ENCODE data around the gene CMC2. TPM values are rescaled to one million over a fixed set of nuclear protein-coding genes. Genes with fewer than 3 reads are reported as not detected.

The CMC2 gene
- total RNA-seq, 6 experiments from 2014 or later, result 23.5 to 58.3 (median 42.1) TPM

DNA sequence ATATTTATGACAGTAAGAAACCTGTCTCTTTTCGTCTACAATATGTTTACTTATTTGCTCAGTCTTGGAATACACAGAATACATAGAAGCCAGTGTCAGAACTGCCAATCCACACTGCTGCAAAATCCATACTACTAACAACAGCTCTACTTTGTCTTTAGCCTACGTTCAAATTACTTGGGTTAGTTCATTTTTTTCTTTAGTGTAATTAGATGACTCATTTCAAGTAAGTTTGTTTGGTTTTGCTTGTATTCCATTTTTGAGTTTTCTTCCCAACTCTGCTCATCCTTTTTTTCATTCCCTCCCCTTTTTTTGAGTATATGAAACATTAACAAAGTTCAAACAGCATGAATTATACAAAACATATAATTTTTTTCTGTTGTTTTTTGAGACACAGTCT, 16.9 kb downstream of the CMC2 start:
- DNase-seq, result no peak
- peak overlapping the region in 1 of 3 donors; percentile 2 for H3K27ac ChIP-seq
- WGBS (ENCODE audit: insufficient coverage, low coverage, low lambda C conversion rate, missing lambda C conversion rate), result 20% methylated on average over 2 of the region's 2 CpGs
- no peak overlapping the region for H3K4me3 ChIP-seq
- intact Hi-C loops (cut with DNase I), result no loop called here
- H3K4me1 ChIP-seq, result peaks cover 0 to 69% (median 21%) of the 10 kb centered on the region in 4 donors
- ATAC-seq, result no peak
- TF ChIP-seq POLR2A (IDR thresholded peaks at IDR 0.05), result no peak
- TF ChIP-seq, protein P1, sequence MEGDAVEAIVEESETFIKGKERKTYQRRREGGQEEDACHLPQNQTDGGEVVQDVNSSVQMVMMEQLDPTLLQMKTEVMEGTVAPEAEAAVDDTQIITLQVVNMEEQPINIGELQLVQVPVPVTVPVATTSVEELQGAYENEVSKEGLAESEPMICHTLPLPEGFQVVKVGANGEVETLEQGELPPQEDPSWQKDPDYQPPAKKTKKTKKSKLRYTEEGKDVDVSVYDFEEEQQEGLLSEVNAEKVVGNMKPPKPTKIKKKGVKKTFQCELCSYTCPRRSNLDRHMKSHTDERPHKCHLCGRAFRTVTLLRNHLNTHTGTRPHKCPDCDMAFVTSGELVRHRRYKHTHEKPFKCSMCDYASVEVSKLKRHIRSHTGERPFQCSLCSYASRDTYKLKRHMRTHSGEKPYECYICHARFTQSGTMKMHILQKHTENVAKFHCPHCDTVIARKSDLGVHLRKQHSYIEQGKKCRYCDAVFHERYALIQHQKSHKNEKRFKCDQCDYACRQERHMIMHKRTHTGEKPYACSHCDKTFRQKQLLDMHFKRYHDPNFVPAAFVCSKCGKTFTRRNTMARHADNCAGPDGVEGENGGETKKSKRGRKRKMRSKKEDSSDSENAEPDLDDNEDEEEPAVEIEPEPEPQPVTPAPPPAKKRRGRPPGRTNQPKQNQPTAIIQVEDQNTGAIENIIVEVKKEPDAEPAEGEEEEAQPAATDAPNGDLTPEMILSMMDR (IDR thresholded peaks at IDR 0.05), result no peak
- no peaks in the 10 kb centered on the region for H3K36me3 ChIP-seq
- no peaks in the 10 kb centered on the region for H3K27me3 ChIP-seq
- H3K9me3 ChIP-seq, result no peaks in the 10 kb centered on the region

DNA sequence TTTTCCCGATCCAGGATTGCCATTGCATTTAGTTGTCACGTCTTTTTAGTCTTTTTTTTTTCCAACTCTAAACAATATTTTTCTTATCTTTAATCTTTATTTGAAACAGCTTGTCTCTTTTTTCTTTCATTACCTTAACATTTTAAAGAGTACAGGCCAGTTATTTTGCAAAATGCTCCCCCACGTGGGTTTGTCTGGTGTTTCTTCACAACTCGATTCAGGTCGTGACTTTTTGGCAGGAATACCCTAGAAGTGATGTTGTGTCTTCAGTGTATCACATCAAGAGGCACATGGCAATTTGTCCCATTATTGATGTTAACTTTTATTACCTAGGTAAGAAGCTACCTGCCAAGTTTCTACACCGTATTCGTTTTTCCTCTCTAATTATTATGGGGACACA, 17.9 kb downstream of the CMC2 start:
- 21% methylated on average over 7 of the region's 7 CpGs for WGBS (ENCODE audit: insufficient coverage, low coverage, low lambda C conversion rate, missing lambda C conversion rate)
- Histone ChIP-seq H3K27me3 (no peaks in the 10 kb centered on the region), H3K9me3 (no peaks in the 10 kb centered on the region), H3K4me3 (no peak overlapping the region), H3K36me3 (no peaks in the 10 kb centered on the region), H3K4me1 (peaks cover 0 to 60% (median 21%) of the 10 kb centered on the region in 4 donors), H3K27ac (peak overlapping the region in 2 of 3 donors; percentile 26 to 39)
- intact Hi-C loops (cut with DNase I), result no loop called here
- peak in 1 of 3 donors; percentile 66 for DNase-seq
- ATAC-seq, result peak; percentile 44 to 55 (median 54)
- TF ChIP-seq POLR2A (IDR thresholded peaks at IDR 0.05), result no peak
- TF ChIP-seq, protein P1 (IDR thresholded peaks at IDR 0.05), result peak; percentile 6 to 40 (median 26)

- ATAC-seq, result peak; percentile 30 to 49 (median 42)
- H3K4me1 ChIP-seq, result peaks cover 0 to 56% (median 28%) of the 10 kb centered on the region in 4 donors
- intact Hi-C loops (cut with DNase I), result no loop called here
- H3K27ac ChIP-seq, result peak overlapping the region in 2 of 3 donors; percentile 6 to 12
- WGBS (ENCODE audit: insufficient coverage, low coverage, low lambda C conversion rate, missing lambda C conversion rate), result 32% methylated on average over 2 of the region's 2 CpGs
- H3K27me3 ChIP-seq, result no peaks in the 10 kb centered on the region
- no peaks in the 10 kb centered on the region for H3K36me3 ChIP-seq
- DNase-seq, result no peak
- no peaks in the 10 kb centered on the region for H3K9me3 ChIP-seq
- no peak for TF ChIP-seq POLR2A (IDR thresholded peaks at IDR 0.05)
- TF ChIP-seq, protein P1 (IDR thresholded peaks at IDR 0.05), result no peak
- no peak overlapping the region for H3K4me3 ChIP-seq
Measured at GRCh38 chr16:80986557-80986956, 20.1 kb downstream of the CMC2 start.

DNA sequence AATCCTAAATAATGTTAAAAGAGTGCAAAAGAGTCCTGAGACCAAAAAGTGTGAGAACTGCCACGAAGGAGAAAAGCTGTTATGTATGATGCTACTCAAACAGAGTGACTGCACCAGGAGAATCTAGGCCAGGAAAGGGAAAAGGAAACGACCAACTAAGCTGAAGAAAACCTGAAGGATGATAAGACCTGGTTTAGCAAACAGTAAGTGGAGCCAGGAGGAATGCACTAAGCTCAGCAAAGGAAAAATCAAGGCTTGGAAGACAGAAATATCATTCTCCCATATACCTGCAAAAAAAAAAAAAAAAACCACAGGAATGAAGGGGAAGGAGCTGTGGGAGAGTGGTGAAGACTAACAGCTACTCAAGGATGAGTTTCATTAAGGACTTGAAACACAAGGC, 21.1 kb downstream of the CMC2 start:
- H3K36me3 ChIP-seq, result no peaks in the 10 kb centered on the region
- no peak overlapping the region for H3K4me3 ChIP-seq
- no peak for ATAC-seq
- no peak for DNase-seq
- H3K27ac ChIP-seq, result peak overlapping the region in 1 of 3 donors; percentile 6
- TF ChIP-seq, protein P1 (IDR thresholded peaks at IDR 0.05), result no peak
- no peak for TF ChIP-seq POLR2A (IDR thresholded peaks at IDR 0.05)
- intact Hi-C loops (cut with DNase I), result no loop called here
- no peaks in the 10 kb centered on the region for H3K27me3 ChIP-seq
- WGBS (ENCODE audit: insufficient coverage, low coverage, low lambda C conversion rate, missing lambda C conversion rate), result 31% methylated on average over 2 of the region's 2 CpGs
- no peaks in the 10 kb centered on the region for H3K9me3 ChIP-seq
- H3K4me1 ChIP-seq, result peaks cover 0 to 60% (median 26%) of the 10 kb centered on the region in 4 donors

Data from right lobe of liver (tissue), 6 donors.